Stimulated activated CD4-positive, alpha-beta T cell treated with anti-CD3 and anti-CD28 coated beads, Interleukin-1b, Interleukin-23, amount 100 ng/mL, for 48 hours (primary cell): Measurements from ENCODE around the gene SLC29A4.
A peak's percentile ranks its signal among the peaks of the same experiment; 100 is the strongest.
"Not testable (repeated sequence)": the region's sequence is repeated elsewhere in the genome, so short reads cannot be mapped to it uniquely, and the experiment has no call there.

Experiments used
- DNase-seq: peaks from one replicate; pipeline ENCODE4 v3.0.0-alpha.2; 2020

Gene SLC29A4

GRCh38 chr7:5296611-5297226 is 14.0 kb downstream of the SLC29A4 start:
- peak; percentile 68 for DNase-seq

DNA sequence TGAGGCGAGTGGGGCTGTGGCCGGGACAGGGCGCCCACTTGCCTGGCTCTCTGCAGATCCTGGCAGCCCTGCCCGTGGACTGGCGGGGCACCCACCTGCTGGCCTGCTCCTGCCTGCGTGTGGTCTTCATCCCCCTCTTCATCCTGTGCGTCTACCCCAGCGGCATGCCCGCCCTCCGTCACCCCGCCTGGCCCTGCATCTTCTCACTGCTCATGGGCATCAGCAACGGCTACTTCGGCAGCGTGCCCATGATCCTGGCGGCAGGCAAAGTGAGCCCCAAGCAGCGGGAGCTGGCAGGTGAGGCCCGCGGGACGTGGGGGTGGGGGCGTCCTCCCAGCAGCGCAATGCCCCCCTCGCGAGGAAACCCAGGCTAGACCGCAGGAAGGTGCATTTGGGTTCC is 17.6 kb downstream of the SLC29A4 start:
- no peak for DNase-seq

DNA sequence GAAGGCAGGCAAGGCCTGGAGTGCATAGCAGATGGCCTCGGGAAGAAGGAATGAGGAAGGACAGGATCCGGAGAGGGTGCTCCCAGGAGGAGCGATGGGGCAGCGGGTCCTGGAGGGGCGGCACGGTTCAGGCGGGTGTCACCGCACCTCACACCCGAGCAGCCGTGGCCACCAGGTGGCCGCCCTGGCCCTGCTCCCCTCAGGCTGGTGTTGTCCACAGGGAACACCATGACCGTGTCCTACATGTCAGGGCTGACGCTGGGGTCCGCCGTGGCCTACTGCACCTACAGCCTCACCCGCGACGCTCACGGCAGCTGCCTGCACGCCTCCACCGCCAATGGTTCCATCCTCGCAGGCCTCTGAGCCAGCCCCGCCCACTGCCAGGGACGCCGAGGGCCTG is 19.8 kb downstream of the SLC29A4 start:
- DNase-seq, result no peak

DNA sequence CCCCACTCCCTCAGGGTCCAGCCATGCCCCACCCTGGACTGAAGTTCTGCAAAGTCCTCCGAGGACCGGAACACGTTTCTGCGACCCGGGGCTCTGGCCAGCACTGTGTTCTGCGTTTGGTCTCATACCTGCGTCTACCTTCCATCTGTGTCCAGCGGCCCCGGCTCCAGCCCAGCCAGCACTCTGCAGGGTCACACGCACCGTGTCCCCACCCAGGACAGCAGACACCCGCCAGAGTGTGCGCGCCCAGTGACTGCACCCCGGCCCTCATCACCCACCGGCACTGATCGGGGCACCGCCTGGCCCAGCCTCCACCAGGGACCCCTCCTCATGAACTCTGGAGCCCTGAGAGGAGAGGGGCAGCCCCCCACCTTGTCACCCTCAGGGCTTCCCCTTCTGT is 20.3 kb downstream of the SLC29A4 start:
- no peak for DNase-seq

DNA sequence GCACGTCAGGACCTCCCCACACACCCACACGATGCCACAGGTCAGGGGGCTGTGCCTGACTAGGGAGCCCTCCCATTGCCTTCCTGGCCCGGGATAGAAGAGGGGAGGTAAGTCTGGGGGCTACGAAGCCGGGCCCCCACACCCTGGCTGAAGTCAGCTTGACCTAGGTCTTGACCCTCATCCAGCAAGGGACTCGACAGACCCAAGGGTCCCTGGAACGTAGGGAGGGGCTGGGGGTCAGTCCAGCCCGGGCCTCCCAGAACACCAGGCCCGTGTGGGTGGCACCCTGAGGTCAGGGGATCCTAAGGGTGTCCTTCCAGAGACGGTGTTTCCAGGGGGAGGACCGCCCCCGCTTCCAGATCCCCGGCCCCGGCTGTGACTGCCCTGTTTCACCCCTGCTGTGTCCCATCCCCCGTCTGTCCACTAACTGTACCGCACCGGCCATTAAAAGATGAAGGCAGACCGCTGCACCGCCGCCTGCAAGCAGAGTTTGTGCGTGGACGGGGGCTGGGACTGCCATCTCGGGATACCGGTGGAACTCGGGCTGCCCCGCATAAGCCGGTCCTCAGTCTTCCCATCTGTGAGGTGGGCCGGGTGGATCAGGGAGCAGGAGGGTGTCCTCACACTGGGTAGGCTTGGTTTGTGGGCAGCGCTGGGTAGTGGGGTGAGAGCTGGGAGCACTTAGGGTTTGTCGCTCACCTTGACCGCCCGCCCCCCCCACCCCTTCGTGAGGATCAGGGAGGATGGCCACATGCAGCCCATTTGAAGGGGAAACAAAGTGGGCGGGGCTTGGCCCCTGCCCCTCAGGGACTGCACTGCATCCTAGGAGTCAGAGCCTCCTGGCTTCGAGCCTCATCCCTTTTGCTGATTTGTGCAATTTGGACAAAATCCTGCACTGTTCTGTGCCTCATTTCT is 21.1 kb downstream of the SLC29A4 start:
- DNase-seq, result no peak

DNA sequence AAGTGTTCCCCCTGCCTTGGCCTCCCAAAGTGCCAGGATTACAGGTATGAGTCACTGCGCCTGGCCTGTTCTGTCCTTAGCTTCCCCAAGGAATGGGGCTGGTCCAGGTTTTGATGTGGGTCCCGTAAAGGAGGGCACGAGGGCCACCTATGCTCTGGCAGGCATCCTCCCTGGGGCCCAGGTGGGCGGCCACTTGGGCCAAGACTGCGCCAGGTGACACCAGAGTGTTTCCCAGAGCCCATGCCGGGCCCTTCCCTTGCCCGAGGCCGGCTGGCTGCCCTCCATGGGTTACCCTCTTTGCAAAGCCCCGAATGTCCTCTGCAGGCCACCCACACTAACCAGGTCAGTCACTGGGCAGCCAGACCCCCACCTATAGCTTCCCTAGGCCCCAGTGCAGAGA is 22.3 kb downstream of the SLC29A4 start:
- not testable (repeated sequence) for DNase-seq

DNA sequence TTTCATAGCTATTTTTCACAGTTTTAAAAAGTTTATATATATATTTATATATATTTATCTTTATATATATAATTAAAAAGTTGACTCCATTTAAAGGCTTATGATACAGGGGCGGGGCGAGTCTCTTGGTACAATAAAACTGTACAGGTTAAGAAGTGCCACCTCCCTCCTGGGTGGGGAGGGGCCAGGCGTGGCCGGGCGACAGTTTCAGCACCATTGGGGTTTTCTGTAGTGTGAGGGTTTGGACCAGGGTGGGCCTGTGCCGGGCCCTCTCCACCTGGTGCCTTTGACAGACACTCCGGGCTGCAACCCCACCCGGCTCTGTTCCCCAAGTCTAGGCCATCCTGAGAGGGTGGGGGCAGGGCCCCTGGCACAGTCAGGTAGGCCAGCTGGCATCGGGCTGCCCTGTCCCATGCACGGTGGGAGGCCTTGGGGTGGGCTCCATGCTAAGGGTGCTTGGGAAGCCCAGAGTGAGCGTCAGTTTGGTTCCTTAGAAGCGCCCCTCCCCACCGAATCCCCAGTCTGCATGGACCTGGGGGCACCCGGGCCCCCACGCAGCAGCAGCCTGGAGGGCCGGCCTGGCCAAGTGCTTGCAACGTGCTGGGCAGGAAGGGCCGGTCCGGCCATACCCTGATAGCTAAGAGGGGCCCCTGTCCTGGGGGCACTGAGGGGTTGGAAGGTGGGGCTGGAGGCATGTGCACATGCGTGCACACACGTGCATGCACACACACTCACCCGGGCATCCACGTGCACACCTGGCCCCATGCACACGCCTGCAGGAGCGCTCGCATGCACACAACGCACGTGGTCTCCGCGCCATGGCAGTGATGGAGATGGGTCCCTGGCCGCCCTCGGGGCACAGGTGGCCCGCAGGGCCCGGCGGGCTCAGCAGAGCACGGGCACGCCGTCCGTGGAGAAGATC is 24.7 kb downstream of the SLC29A4 start:
- DNase-seq, result not testable (repeated sequence)

GRCh38 chr7:5309146-5309545 is 26.4 kb downstream of the SLC29A4 start:
- DNase-seq, result no peak

- no peak for DNase-seq
Measured at GRCh38 chr7:5310822-5311405, 28.2 kb downstream of the SLC29A4 start.

DNA sequence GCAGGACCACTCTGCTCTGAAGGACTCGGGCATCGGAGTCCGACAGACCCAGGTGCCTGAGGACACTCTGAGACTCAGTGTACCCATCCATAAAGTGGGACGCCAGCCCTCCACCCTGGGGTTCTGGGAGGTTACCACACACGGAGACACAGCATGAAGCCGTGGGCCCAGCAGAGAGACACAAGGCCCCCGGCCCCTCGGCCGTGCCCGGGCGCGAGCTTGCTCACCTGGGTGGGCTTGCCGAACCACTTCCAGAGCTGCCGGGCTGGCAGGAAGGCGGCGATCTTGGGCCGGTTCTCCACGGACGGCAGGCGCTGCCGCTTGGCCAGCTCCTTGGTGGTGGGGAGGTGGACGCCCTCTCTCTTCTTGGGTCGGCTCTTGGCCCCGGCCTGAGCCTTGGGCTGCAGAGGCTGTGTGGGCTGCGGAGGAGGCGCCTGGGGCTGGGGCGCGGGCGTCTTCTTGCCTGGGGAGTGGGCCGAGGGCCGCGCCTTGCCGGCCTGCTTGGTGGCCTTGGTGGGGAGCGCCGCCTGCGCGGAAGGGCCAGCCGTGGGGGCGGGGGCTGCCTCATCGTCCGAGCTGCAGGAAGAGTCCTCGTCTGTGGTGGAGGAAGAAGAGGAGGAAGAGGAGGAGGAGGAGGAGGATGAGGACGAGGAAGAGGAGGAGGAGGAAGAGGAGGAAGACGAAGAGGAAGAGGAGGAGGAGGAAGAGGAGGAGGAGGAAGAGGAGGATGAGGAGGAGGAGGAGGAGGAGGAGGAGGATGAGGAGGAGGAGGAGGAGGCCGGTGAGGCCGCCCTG is 29.7 kb downstream of the SLC29A4 start:
- not testable (repeated sequence) for DNase-seq

DNA sequence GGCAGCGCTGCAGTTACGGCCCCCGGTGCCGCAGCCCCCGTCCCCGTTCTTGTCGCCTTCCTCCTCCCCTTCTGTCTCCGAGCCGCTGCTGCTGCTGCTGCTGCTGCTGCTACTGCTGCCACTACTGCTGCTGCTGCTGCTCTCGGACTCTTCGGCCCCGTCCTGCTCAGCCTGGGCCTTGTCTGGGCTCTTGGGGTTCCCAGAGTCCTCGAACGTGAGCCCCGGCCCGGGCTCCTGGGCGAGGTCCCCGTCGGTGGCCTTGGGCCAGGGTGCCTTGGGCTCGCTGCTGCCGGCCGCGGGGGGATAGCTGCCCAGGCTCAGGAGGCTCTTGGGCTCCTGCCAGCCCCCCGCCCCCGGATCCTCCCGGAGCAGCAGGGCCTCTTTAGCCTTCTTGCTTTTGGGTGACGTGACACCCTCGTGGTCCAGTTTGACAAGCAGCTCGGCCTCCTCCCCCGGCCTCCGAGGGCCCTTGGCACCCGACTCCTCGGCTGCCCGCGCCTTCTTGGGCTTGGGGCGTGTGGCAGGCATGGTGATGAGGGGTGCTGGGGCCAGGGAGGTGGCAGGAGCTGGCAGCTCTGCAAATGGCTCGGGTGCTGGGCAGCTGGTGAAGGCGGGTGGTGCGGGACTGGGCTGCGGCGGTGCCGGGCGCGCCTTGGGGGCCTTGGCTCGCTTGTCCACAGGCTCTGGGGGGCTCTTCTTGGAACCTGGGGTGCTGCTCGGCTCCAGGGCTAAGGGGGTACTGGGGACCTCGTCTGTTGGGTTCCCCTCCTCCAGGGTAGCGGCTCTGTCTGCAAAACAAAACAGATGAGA is 30.5 kb downstream of the SLC29A4 start:
- not testable (repeated sequence) for DNase-seq

DNA sequence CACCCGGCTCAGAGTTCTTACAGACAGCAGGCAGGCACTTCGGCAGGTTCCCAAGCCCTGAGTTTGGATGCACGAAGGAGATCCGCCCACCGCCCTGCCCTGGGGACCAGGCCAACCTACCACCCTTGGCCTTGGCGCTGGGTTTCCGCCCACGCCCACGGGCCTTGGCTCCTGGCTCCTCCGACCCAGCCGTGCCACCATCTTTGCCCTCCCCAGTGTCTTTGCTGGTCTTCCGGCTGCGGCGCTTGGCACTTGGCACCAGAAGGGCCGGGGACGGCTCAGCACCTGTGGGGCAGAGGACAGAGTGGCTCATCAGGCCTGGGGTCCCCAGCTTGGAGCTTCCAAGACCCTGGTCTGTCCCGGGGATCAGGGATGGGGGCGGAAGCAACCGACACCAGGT is 32.1 kb downstream of the SLC29A4 start:
- no peak for DNase-seq

GRCh38 chr7:5315761-5316160 is 33.0 kb downstream of the SLC29A4 start:
- DNase-seq, result no peak

DNA sequence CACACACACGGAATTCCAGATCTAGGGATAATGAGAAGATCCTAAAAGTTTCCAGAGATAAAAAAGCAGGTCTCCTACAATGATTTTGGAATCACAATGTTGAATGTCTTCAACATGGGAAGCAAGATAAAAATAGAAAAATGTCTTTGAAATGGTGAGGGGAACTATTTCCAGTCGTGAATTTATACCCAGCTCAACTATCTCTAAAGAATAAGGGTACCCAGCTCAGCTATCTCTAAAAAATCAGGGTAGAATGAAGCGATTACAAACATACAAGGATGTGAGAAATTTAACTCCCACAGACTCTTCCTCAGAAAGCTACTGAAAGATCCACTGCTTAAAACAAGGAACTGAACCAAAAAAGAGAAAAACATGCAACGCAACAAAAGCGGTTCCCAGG is 35.9 kb downstream of the SLC29A4 start:
- not testable (repeated sequence) for DNase-seq

- DNase-seq, result no peak
Measured at GRCh38 chr7:5320391-5320790, 37.6 kb downstream of the SLC29A4 start.

DNA sequence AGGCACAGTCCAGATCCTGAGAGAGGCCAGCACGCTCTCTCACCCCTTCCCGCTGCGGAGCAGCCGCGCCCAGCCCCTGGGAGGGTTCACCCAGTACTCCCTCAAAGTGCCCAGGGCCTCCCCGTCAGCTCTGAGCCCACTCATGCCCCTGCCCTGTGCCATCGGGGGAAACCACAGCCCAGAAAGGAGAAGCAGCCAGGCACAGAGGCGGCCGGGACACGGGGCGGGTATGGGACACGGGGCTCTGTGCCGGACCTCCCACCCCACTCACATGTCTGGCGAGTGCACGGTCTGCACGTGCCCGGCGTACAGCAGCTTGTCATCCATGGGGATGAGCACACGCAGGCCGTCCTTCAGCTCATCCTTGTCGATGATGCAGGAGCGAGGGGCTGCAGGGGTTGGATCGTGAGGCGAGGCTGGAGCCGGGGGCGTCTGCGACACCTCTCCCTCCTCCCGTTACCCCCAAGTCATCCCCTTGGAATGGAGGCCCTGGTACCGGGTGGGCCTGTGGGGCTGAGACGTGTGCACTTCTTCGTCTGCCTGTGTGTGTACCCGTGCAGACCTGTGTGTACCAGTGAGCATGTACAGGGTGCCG is 38.2 kb downstream of the SLC29A4 start:
- no peak for DNase-seq

DNA sequence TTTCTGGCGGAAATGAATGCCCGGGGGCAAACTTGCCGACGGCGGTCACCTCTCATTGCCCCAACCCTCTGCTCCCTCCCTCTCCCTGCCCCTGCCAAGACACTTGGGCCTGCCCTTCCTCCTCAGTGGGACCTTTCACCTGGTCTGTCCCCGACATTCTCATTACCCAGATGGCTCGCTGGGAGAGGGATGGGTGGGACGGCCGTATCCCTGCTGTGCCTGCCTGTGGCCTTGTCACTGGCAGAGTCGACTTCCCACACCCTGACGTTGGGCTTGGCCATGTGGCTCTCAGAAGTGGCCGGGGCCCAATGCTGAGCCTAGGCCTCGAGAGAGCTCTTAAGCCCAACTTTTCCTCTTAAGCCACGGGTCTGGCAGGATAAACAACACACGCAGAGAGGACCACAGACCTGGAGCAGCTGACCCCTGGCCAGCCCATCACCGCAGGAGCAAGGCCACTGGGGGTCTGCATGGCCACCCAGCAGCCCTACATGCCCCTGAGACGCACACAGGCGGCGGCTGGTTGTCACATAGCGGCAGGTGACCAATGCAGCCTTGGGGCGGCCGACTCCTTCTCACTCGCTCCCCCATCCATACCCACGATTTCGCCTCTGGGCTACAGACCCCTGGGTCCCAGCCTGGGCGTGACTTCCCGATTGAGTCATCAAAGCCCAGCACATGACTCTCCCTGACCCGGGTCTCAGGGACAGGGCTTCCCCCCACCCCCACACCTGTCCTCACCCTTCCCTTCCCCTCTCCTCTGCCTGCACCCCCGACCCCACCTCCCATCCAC is 40.1 kb downstream of the SLC29A4 start:
- DNase-seq, result no peak

DNA sequence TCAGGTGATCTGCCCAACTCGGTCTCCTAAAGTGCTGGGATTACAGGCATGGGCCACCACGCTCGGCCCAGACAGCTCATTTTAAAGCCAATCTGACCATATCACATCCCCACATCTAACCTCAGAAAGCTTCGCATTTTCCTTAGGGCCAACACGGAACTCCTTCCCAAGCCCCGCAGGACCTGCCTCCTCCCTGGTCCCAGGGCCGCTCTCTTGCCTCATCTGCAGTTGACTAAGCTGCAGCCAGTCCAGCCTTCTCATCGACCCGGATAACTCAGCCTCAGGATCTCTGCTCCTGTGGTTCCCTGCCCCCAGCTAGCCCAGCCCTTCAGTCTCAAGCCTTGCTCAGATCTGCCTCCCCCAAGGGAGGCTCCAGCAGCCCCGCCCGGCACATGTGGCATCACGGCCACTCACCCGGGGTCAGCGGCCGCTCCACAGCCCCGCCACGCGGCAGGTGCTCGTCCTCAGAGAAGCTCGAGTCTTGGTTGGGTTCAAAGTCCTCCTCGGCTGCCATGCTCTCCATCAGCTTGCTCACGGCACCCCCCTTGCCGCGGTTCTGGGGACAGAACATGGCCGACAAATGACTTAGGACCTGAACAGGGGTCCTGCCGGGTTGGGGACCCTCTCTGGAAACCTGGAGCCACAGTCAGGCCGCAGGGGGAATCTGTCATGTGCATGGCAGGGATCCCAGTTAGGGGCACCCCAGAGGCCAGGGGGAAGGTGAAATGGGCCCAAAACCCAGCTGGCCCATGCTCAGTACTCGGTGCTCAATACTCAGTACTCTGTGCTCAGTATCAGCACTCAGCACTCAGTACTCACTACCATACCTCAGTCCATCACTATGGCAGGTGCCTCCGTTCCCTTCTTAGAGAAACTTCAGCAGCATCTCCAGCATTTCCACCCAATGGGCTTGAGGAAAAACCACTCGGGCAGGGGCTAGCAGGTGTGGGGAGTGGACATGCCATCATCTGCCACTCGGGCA is 41.3 kb downstream of the SLC29A4 start:
- DNase-seq, result not testable (repeated sequence)

- no peak for DNase-seq
Measured at GRCh38 chr7:5324961-5325360, 42.2 kb downstream of the SLC29A4 start.
